Osteocyte (in vitro differentiated cells): ENCODE data around the gene LIF. TPM values are rescaled to one million over a fixed set of nuclear protein-coding genes. Genes with fewer than 3 reads are reported as not detected.
A peak's percentile ranks its signal among the peaks of the same experiment; 100 is the strongest.

Experiments used
- DNase-seq: peaks from one replicate; pipeline ENCODE4 v3.0.0; 2021; ENCODE audit warnings: mixed read lengths; ENCODE audit not compliant: unreplicated experiment; ENCODE audit errors: extremely low spot score
- H3K27ac Mint-ChIP-seq: one replicate; pipeline ENCODE4 v1.8.0; 2021; ENCODE audit warnings: mild to moderate bottlenecking, mixed read lengths; ENCODE audit not compliant: unreplicated experiment
- H3K27me3 Mint-ChIP-seq: one replicate; pipeline ENCODE4 v1.8.0; 2021; ENCODE audit warnings: mixed read lengths; ENCODE audit not compliant: unreplicated experiment
- H3K36me3 Mint-ChIP-seq: one replicate; pipeline ENCODE4 v1.8.0; 2021; ENCODE audit warnings: mixed read lengths; ENCODE audit not compliant: unreplicated experiment
- H3K4me1 Mint-ChIP-seq: one replicate; pipeline ENCODE4 v1.8.0; 2021; ENCODE audit warnings: mixed read lengths; ENCODE audit not compliant: unreplicated experiment
- H3K4me3 Mint-ChIP-seq: one replicate; pipeline ENCODE4 v1.8.0; 2021; ENCODE audit warnings: mild to moderate bottlenecking, moderate library complexity, mixed read lengths; ENCODE audit not compliant: unreplicated experiment
- H3K9me3 Mint-ChIP-seq: one replicate; pipeline ENCODE4 v1.8.0; 2021; ENCODE audit warnings: mixed read lengths; ENCODE audit not compliant: unreplicated experiment
- CTCF ChIP-seq: fragments of 200-600 bp; sonication (generic); IDR thresholded peaks from 2 replicates; pipeline ENCODE4 v1.5.0; 2021; ENCODE audit warnings: antibody characterized with exemption, mild to moderate bottlenecking, moderate library complexity
- total RNA-seq: library from RNA; stranded (reverse); gene quantifications from 2 replicates; pipeline ENCODE4 v1.2.1, GENCODE V29; 2021

Gene LIF
- total RNA-seq, 1 donor from 2014 or later: 15.5 TPM

- no peak for TF ChIP-seq CTCF
Measured at GRCh38 chr22:30227438-30228228, 18.9 kb downstream of the LIF start.

GRCh38 chr22:30226192-30226832 is 20.2 kb downstream of the LIF start:
- DNase-seq: no peak
- no peak for TF ChIP-seq CTCF
- Mint-ChIP-seq H3K4me3 (no peak overlapping the region), H3K27ac (peak overlapping the region; percentile 65), H3K27me3 (no peaks in the 10 kb centered on the region), H3K4me1 (peaks cover 41% of the 10 kb centered on the region), H3K9me3 (no peaks in the 10 kb centered on the region), H3K36me3 (no peaks in the 10 kb centered on the region)

More at GRCh38 chr22:30227438-30228228, 18.9 kb downstream of the LIF start:
- Mint-ChIP-seq H3K9me3 (no peaks in the 10 kb centered on the region), H3K4me1 (peaks cover 41% of the 10 kb centered on the region), H3K27me3 (no peaks in the 10 kb centered on the region), H3K4me3 (no peak overlapping the region), H3K36me3 (no peaks in the 10 kb centered on the region), H3K27ac (peak overlapping the region; percentile 48)
- no peak for DNase-seq

GRCh38 chr22:30225220-30225927 is 21.2 kb downstream of the LIF start:
- Mint-ChIP-seq H3K4me3 (no peak overlapping the region), H3K4me1 (peaks cover 38% of the 10 kb centered on the region), H3K36me3 (no peaks in the 10 kb centered on the region), H3K27ac (peak overlapping the region; percentile 65), H3K27me3 (no peaks in the 10 kb centered on the region), H3K9me3 (no peaks in the 10 kb centered on the region)
- no peak for TF ChIP-seq CTCF
- DNase-seq: no peak

GRCh38 chr22:30224161-30224857 is 22.2 kb downstream of the LIF start:
- Mint-ChIP-seq H3K36me3 (no peaks in the 10 kb centered on the region), H3K9me3 (no peaks in the 10 kb centered on the region), H3K4me1 (peaks cover 45% of the 10 kb centered on the region), H3K4me3 (no peak overlapping the region), H3K27ac (peak overlapping the region; percentile 38), H3K27me3 (no peaks in the 10 kb centered on the region)
- DNase-seq: no peak
- no peak for TF ChIP-seq CTCF
